NCI-H2196 treated with DMSO at 0.1 percent for 48 hours (cell line): ENCODE measurements around the gene UBE2N.
"Not testable (repeated sequence)": the region's sequence is repeated elsewhere in the genome, so short reads cannot be mapped to it uniquely, and the experiment has no call there.

Experiments used
- DNase-seq: peaks from one replicate; lab custom pipeline; 2025; ENCODE audit not compliant: unreplicated experiment; lab: John Stamatoyannopoulos, UW

Gene UBE2N

GRCh38 chr12:93381976-93382437 is 59.7 kb downstream of the UBE2N start:
- not testable (repeated sequence) for DNase-seq

GRCh38 chr12:93381161-93381975 is 60.4 kb downstream of the UBE2N start:
- no peak for DNase-seq

- DNase-seq = peak; percentile 27
These were observed 61.1 kb downstream of the UBE2N start for GRCh38 chr12:93380480-93381121.

- DNase-seq = no peak
These were observed 61.8 kb downstream of the UBE2N start for GRCh38 chr12:93379981-93380361.

GRCh38 chr12:93379326-93379980 is 62.3 kb downstream of the UBE2N start:
- no peak for DNase-seq

GRCh38 chr12:93378998-93379325 is 62.8 kb downstream of the UBE2N start:
- no peak for DNase-seq

- not testable (repeated sequence) for DNase-seq
These were observed 63.4 kb downstream of the UBE2N start for GRCh38 chr12:93378196-93378997.

GRCh38 chr12:93377252-93378195 is 64.2 kb downstream of the UBE2N start, which contains the start of gene NUDT4:
TSS of gene NUDT4 (plus strand) at chr12:93377925. CDS start at chr12:93378323, 398 bp downstream.
- DNase-seq = peak; percentile 81

- DNase-seq = no peak
These were observed 65.1 kb downstream of the UBE2N start for GRCh38 chr12:93376436-93377251.

GRCh38 chr12:93375906-93376305 is 65.8 kb downstream of the UBE2N start:
- DNase-seq = no peak

- DNase-seq = no peak
These were observed 67.6 kb downstream of the UBE2N start for GRCh38 chr12:93373961-93374656.

GRCh38 chr12:93370947-93371346 is 70.8 kb downstream of the UBE2N start:
- DNase-seq = no peak

GRCh38 chr12:93369505-93369904 is 72.2 kb downstream of the UBE2N start:
- DNase-seq = no peak

GRCh38 chr12:93368766-93369165 is 73.0 kb downstream of the UBE2N start:
- DNase-seq = no peak

GRCh38 chr12:93366422-93366821 is 75.3 kb downstream of the UBE2N start:
- DNase-seq = no peak

- DNase-seq = no peak
These were observed 75.9 kb downstream of the UBE2N start for GRCh38 chr12:93365616-93366405.

GRCh38 chr12:93363841-93364297 is 77.9 kb downstream of the UBE2N start:
- no peak for DNase-seq
